Measurements from ENCODE around the gene HK1.

Gene HK1

DNA sequence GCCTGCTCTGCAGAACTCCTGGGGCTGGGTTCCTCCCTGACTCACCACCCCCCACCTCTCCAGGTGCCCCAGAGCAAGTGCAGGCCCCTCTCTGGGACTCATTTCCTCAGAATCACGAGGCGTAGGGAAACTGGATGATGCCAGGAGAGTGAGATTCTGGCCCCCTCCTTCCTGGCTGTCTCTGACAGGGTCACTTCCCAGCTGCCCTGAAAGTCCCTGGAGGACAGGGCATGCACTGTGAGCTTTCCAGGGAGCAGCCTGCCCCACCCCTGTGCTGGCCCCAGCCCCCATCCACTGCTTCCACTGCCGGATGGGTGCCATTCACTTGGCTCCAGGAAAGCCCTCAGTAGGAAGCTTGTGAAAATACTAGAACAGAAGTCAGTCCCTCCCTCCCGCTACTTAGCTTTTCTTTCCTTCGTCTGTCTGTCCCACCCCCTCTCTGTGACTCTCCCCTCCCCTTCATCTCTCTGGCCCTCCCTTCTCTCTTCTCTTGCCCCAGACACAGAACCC lies 128.1 kb downstream of the HK1 start:
- no peak for DNase-seq (ENCODE audit: low spot score)

- no peak for DNase-seq (ENCODE audit: low spot score)
Measured at GRCh38 chr10:69406816-69407580, 128.7 kb downstream of the HK1 start.

DNA sequence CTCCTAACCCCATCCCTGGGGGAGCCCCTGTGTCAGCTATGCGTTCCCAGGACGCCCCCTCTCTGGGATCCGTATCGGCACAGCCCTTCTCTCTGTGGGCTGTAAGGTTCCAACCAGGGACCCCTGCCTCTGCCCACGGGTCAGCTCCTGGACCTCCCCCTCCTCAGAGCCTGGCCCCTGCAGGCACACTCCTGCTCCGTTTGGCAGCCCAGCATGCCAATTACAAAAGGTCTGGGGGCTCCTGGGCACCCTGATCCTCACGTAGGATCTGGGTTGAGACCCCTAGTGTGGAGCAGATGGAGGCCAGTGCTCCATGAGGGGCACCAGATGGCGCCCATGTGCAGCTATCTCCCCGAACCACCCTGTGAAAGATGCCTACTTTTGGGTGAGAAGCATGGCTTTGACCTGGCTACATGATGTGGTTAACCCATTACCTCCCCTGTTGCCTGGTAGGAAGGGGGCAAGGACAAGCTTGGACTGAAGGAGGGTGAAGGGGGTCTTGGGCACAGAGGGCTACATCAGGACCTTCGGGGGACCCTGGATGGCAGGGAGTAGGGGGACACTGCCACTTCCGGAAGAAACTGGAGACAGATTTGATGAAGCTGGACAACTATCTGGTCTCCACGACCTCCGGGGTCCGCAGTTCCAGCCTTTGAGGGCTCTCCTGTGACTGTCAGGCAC lies 129.5 kb downstream of the HK1 start:
- no peak for DNase-seq (ENCODE audit: low spot score)

DNA sequence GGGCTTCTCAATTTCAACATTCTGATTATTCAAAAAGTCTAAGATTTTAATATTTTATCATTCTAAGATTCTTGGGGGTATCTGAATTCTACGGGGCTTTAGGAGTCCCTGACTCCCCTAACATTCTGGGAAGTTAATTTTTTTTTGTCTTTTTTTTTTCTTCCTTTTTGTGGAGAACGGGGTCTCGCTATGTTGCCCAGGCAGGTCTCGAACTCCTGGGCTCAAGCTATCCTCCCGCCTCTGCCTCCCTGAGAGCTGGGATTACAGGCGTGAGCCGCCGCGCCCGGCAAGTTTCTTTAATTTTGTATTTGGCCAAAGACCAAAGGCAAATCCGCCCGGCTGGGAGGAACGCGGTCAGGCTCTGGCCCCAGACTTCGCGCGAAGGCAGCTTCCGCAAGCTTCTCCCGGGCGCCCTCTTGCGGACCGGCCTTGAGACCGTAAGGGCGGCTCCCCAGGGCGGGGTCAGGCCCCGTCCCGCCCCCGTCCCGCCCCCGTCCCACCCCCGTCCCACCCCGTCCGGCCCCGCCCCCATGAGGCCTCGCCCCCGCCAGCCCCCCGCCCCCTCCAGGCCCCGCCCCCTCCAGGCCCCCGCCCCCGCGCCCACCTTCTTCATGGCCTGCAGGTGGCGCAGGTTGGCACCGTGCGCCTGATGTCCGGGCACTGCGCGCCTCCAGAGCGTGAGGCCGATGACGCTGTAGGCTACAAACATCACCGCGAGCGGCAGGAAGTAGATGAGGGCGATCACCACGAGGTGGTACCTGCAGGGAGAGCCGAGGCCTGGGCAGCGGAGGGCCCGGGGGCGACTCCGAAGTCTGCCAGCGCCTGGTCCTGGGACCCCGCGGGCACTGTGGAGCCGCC lies 130.3 kb downstream of the HK1 start:
- peak; percentile 97 for DNase-seq (ENCODE audit: low spot score)

DNA sequence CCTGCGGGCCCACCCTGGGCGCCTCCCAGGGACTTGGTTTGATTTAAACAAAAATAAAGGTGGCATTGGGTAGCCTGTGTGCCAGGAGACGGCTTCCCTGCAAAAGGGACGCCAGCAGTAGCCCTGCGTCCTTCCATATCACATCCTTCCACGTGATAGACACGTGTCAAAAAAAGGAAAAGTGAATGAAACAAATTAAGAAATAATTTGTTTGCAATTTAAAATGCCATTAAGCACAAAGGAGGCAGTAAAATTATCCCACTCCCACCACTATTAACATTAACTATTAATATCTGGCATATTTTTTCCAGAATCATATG lies 130.8 kb downstream of the HK1 start:
- no peak for DNase-seq (ENCODE audit: low spot score)

DNA sequence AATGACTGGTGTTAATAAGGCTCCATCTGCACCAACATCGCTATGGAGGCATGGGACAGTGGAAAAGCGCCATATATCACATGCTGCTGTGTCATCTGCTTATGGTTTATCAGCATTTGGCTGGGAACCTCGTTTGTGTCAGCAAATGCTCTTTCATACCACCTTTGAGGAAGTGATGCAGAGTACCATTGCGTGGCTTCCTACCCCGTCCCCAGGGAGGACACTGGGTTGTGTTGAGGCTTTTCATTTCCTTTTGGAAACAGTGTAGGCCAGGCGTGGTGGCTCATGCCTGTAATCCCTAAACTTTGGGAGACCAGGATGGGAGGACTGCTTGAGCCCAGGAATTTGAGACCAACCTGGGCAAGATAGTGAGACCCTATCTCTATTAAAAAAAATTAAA lies 131.7 kb downstream of the HK1 start:
- no peak for DNase-seq (ENCODE audit: low spot score)

DNA sequence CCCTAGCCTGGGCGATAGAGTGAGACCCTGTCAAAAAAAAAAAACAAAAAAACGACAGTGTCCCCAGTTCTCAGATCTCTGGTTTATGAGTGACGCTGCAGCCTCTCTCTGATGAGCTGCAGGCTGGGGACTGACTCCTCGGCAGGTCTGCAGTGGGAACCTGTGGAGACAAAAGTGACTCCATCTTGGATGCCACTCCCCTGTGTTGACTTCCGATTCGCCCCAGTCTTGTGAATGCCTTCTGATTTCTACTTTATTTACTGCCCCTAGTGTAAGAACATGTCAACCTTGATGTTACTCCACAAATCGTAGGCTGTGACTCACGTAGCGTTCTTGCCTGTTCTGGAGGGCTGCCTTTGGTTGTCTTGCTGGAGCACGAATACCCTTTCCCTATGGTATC lies 132.2 kb downstream of the HK1 start:
- DNase-seq (ENCODE audit: low spot score): no peak

DNA sequence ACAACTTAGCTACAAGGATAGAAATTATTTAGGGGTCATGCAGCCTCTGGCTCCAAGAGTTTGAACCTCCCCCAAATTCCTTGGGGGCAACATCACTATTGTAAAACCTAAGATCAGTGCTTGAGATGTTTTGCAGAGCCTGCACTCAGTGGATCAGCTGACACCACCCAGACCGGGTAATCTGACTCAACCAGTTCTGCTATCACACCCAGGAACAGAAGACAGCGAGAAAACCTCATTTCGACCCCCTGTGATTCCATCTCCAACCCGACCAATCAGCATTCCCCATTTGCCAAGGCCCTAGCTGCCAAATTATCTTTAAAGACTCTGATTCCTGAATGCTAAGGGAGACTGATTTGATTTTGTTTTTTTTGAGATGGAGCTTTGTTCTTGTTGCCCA lies 133.2 kb downstream of the HK1 start:
- no peak for DNase-seq (ENCODE audit: low spot score)

DNA sequence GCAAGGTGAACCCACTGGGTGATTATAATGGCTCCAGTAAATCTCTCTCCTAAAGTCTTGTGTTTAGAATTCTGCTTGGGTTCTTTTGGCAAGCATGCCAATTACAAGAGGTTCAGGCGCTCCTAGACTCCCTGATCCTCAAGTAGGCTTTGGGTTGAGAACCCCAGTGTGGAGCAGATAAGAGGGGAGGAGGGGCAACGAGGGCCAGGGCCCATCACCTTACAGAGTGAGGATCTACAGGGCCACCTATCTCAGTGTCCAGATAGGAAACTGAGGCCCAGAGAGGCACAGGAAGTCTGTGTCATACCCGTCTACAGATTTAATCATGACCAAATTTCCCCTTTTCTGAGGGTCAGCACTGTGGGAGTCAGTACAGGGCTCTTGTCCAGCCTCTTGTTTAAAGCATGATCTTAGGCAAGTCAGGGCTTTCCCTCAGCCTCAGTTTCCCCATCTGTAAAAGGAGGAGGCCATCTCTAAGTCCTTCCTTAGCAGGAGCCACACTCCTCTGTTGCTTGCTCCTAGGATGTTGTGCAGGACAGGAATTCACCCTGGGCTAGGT lies 134.0 kb downstream of the HK1 start:
- DNase-seq (ENCODE audit: low spot score): no peak

DNA sequence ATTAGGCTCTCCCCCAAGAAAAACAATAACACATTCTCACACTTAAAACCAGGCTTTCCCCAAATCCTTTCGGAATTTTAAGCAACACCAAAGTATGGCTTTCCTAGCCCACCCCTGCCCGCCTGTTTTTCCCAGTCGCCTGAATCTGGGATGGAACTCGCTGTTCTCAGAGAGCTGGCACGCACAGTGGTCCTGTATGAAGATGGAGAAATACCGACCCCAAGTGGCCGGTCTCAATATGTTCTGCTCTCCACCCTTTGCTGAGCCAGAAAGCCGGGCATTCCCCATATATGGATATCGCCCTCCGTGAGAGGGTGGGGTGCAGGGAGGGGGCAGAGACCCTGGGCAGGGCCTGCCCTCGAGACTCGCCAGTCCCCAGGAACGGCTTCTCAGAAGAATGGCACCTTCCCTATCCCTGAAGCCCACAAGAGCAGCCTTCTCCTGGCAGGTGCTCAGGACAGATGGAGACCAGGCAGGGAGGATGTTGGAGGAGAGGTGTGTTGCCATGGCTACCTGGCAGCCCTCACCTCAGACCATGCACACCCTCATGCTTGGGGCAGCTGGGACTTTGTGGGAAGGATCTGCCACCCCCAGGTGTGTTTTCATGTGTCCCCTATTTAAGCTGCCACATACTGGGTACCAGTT lies 135.0 kb downstream of the HK1 start:
- peak; percentile 80 for DNase-seq (ENCODE audit: low spot score)

GRCh38 chr10:69414036-69415018 lies 136.0 kb downstream of the HK1 start:
- DNase-seq (ENCODE audit: low spot score): no peak

DNA sequence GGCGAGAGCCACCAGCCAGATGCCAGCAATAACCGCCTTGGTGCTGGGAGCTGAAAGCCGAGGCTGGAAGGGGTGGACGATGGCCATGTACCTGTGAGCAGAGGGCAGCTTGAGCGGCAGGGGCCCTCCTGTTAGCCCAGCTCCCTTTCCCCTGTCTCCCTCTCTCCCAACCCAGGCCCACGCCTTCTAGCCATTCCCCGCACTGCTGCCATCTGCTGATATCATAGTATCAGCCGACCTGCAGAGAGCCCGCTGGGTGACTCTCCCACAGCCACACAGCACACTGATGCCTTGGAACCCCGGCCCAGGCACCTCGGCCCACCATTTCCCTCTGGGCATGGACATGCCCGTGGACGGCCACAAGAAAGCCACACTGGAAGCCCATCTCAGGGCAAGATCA lies 136.8 kb downstream of the HK1 start:
- no peak for DNase-seq (ENCODE audit: low spot score)

GRCh38 chr10:69415951-69416350 lies 137.7 kb downstream of the HK1 start:
- no peak for DNase-seq (ENCODE audit: low spot score)

DNA sequence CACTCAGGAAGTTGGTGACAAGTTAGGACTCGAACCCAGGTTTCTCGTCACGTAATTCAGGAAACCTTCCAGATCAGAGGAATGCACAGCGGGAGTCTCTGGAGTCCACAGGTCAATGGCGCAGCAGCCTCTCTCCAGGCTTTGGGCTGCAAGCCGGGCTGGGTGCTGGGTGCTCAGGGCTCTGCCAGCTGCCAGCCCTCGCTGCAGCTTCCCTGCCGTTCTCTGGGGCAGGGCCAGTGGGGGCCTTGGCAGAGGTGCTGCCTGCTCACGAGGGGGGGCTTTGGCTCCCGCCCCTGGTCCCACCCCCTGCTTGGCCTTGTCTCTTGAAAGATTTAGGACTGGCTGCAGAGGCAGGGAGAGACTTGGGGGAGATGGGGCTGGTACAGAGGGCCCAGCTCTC lies 138.4 kb downstream of the HK1 start, which contains the start of gene TACR2:
TACR2 (minus strand) TSS at position 224 of the 400 bp plus-strand sequence. CDS start 595 bp downstream, outside the sequence.
- DNase-seq (ENCODE audit: low spot score): no peak

DNA sequence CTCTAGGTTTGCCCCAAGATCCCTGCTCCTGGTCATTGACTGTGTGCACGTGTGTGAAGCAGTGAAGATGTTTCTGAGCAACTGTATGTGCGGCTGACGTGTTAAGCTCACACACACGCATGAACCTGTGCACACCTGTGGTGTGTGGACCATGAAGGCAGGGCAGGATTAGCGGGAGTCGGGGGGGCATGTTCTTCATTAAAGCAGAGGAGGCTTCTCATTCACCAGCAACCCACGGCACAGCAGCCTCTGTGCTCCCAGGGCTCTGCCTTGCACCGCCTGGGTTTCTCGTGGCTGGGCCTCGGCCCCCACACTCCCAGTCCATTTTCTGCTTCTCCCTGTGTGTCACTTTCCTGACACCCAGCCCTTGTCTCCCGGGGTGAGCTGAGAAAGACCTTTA lies 139.2 kb downstream of the HK1 start:
- DNase-seq (ENCODE audit: low spot score): no peak

GRCh38 chr10:69418052-69418752 lies 139.9 kb downstream of the HK1 start:
- DNase-seq (ENCODE audit: low spot score): no peak

DNA sequence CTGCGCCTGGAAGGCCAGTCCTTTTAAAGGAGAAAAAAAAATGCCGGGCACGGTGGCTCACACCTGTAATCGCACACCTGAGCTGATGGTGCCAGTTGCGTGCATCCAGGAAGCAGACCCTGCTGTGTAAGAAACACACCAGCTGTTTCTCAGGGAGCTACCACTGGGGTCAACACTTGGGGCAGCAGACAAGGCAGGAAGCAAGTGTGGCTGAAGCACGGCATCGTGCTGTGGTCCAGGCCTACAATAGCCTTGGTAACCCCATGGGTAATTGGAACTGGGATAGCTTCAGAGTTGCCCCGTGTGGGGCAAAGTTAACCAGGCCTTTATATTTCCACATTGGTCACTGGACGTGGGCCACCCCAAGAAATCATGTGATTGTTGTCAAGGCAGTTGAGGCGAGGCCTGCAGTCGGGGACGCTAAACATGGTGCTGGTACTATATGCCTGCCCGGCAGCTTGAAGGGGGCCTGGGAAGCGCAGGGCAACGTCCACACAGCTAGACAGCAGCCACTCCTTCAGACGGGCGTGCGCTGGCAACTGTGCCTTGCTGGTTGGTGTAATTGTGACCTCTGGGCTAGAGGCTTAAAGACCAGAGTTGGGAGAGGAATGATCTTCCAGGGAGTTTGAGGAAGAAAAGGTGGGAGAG lies 140.9 kb downstream of the HK1 start:
- no peak for DNase-seq (ENCODE audit: low spot score)

DNA sequence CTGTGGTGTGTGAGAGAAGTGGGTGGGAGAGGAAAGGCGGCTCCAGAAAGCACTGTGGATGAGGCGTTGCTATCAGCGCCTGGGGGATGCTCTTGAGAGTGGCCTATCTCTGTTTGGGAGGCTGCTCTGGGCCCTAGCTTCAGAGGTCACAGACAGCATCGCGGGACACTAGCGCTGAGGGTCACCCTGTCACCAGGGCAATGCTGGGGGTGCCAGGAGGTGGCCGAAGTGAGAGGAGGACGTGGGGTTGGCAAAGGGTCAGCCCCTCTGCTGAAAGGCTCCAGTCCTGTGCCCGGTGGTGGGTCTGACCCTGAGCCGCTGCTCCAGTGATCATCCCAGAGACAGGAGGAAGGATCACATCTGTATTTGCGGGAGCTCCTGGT lies 141.4 kb downstream of the HK1 start:
- no peak for DNase-seq (ENCODE audit: low spot score)

DNA sequence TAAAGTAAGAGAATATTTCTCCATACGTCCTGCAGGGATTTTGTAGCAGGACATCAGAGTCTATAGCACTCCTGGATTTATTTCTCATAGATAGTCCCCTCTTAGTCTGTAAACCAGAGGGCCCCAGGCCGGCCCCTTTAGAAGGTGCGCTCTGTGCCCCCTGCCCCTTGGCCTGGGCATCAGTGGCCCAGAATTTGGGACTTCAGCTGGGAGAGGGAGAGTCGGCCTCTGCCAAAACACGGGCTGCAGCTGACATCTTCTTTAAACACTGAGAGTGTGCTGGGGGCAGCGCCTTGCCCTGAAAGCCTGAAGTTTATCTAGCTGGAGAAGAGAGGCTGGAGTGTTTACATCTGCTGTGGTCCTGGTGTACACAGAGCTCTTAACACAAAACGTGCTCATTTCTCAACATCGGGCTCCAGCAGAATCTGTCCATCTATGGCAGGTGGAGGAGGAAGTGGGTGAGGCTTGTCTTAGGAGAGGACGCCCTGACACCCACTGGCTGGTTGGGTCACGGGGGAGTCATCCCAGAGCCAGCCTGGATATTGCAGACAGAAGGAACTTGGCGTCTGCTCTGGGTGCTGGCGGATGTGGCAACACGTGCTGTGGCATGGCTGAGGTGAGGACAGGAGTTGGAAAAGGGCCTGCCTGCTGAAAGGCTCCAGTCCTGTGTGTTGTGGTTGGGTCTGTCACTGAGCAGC lies 143.5 kb downstream of the HK1 start:
- DNase-seq (ENCODE audit: low spot score): no peak

Data from AG08395 (cell line).